AG08396 (cell line): Measurements from ENCODE around the gene EXTL1.

Experiments used
- DNase-seq: peaks from one replicate; pipeline ENCODE4 v3.0.0; 2012; ENCODE audit warnings: low spot score, mixed read lengths

EXTL1 gene

DNA sequence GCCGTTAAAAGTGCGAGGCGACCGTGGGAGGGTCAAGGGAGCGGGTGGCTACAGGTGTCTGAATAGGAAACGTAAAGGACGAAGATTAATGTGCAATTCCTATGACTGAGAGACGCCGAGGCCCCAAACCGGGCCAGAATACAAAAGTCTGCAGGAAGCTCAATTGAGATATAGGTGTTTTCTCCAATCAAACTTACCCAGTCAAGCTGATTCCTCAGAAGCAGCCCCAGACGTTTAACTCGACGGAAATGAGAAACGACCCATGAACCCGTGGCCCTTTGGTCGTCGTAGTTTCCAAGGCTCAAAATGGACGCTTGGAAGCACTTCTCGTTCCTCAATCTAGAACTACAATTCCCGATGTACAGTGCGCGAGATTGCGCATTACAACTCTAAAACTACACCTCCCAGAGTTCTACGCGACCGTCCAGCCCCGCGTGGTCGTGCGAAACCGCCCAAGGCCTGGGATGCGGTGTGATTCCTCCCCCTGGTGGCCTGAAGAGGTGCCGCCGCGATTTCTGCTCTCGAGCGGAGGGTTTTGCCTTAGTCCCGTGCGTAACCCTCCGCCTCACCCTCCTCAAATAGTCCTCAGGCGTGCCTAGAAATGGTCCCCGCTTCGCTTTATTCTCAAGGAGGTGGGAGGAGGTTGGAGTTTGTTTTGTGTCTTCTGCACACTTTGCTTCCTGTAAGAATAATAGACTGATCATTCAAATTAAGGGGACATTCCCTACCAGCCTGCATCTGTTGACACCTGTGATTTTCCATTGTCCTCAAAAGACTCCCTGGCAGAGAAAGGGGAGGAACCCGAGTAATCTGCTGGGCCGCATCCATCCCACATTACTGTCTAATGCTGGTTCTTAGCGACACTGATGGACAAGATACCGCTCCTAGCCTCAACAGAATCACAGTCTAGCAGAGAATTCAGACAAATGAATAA is 23.5 kb upstream of the EXTL1 start, which contains the start of gene PAFAH2:
PAFAH2 (minus strand) TSS at position 236 of the 934 bp plus-strand sequence. CDS start 7,247 bp downstream, outside the sequence.
- DNase-seq = peak; percentile 93

DNA sequence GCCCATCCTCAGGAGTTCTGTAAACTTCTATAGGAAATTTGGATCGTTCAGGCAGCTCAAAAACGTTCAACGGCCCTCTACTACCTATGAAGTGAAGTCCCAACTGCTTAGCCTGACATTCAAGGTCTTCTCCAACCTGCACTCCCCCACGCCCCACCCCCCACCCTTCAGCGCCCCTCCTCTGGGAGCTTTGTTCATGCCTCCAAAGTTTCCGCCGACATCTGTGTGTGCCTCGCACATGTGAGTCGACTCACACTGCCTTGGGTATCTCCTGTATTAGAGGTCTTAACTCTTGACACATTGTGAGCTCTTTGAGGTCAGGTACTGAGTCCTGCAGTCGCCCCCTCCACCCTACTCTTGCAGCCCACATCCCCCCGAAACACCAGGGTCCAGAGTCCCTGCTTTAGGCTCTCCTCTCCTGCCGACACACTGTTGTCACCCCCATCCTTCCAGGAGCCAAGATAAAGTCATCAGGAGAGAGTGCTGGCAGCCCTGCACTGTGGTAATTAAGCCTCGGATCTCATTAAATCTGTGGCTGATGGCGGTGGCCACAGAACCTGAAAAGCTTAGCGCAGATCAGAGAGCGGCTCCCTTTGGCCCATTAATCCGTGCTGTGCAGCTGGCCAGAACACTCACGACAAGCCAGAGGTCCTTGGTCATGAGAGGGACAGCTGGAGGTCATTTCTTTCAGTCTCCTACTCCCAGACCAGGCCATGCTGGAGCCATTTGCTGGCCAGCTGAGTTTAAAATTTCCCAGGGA is 22.4 kb upstream of the EXTL1 start:
- DNase-seq = no peak

DNA sequence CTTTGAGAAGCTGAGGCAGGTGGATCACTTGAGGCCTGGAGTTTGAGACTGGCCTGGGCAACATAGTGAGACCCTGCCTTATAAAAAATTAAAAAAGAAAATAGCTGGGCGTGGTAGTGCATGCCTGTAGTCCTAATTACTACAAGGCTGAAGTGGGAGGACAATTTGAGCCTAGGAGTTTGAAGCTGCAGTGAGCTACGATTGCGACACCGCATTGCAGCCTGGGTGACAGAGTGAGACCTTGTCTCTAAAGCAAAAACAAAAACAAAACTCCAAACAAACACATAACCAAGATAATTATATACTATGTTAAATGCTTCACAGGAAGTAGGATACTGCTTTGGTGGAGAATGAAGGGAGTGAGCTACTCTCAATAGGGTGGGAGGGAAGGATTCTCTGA is 18.3 kb upstream of the EXTL1 start:
- no peak for DNase-seq

DNA sequence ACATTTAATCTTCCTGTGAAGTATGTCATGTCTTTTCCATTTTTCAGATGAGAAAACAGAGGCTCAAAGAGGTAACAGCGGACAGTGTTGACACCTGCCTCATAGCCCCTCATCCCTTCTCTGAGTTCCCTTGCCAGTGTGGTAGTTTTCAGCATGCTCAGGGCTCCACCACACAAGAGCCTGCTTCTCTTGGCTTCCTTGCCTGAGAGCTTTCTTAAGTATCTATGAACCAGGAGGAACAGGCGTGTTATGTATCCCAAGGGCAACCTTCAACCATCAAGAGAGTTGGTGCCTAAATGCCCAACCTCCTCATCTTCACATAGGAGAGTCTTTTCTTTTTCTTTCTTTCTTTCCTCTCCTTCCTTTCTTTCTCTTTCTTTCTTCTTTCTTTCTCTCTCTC is 17.8 kb upstream of the EXTL1 start:
- DNase-seq = no peak

DNA sequence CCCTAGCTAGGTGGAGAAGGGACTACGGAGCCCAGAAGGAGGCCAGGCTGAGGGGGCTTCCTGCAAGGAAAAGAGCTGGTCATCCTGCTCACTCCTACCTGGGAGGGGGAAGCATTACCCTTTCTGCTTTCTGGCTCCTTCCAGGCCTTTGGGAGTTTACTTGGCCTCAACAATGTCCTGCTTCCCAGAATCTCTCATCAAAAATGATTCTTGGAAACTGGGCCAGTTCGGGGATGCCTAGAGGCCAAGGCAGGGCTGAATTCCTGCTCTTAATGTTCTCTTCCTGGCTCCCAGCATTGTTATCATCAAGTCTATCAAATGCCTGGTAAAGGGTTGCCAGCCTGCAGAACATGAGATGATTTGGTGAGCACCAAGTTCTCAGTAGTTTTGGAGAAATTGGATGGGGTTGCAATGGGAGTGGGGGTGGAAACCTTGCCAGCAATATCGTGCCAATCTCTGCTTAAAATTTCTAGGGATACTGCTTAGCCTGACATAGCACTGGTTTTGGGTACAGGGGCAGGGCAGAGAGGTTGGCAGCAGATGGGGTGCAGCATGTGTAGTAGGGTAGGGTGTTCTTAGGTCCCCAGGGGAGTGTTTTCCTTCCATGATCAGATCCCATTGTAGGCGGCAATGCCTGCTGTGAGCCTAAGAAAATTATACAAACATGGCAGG is 16.0 kb upstream of the EXTL1 start:
- DNase-seq = no peak

DNA sequence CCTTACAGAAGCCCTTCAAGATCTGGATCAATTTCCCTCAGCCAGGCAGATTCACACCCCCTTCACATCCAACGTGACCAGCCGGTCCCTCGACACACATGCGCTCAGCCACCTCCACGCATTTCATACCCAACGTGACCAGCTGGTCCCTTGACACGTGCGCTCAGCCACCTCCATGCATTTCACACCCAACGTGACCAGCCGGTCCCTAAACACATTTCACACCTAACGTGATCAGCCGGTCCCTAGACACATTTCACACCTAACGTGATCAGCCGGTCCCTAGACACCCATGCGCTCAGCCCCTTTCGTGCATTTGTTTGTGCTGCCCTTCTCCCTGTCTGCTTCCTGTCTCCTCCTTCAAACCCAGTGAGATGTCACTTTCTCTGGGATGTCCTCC is 14.9 kb upstream of the EXTL1 start:
- DNase-seq = no peak

DNA sequence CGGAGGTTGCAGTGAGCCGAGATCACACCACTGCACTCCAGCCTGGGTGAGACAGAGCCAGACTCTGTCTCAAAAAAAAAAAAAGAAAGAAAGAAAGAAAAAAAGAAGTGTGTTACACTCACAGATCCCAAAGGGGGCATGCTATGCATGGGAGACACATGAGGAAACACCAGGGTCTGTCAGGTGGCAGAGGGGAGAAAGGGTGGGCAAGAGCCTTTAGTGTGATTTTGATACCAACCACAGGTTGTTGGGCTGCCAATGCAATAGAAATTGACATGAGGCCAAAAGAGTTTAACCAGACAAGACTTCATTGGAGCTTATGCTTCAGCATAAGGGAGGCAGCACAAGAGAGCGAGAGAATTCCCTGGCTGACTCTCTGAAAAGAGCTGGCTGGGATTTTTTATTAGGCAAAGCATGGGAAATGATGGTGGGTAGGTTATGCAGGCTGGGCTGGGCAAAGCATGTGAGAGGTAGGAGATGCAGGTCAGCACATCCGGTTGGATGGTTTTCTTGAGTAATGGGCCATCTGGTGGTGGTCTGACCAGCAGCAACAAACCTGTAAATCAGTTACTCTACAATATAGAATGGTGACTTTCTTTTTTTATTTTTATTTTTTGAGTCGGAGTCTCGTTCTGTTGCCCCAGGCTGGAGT is 11.7 kb upstream of the EXTL1 start:
- no peak for DNase-seq

DNA sequence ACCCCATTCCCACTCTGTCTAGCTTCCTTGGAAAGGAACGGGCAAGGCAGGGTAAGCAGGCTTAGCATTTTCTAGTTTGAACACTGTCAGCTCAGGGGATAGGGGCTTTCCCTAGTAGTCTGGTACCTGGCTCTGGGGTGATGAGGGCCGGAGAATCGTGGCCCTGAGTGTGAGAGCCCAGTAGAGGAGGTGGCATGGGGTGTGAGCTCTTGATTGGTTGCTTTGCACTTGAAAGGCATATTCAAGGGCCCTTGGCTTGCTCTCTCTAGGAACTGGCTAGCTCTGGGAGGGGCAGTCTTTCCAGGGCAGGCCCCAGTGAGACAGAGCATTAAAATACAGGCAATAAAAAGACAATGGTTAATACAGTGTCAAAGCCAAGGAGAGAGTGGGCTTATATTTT is 10.8 kb upstream of the EXTL1 start:
- DNase-seq = no peak

DNA sequence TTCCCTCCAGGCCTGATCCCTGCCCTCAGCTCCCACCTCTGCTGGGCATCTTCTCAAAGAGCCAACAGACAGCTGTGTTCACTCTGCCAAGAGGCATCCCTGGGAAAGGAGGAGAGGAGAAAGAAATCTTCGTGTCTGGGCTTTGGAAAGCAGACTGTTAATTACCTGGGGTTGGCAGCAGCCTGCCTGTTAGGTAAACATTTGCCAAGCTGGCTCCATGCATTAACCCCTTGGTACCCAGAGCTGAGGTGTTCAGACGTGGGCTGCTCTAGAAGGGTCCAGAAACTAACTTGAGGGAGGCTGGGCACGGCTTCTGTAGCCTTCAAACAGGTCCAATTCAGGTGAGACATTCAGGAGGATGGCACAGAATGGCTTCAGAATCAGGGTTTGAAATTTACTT is 8.7 kb upstream of the EXTL1 start:
- DNase-seq = no peak

DNA sequence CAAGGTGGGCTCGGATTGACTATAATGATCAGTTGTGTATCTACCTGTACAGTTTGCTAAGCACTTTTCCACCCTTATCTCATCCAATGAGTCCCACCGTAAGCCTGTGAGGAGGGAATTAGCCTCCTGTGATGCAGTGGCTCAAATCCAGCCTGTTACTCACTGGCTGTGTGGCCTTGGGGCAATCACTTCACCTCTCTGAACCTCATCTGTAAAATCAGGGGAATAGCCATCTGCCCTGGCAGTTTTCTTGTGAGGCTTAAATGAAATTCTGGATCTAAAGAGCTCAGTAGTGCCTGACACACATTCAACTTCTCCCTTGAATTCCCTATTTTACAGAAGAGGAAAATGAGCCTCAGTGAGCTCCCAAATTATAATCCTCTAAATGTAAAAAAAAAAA is 7.4 kb upstream of the EXTL1 start:
- no peak for DNase-seq

DNA sequence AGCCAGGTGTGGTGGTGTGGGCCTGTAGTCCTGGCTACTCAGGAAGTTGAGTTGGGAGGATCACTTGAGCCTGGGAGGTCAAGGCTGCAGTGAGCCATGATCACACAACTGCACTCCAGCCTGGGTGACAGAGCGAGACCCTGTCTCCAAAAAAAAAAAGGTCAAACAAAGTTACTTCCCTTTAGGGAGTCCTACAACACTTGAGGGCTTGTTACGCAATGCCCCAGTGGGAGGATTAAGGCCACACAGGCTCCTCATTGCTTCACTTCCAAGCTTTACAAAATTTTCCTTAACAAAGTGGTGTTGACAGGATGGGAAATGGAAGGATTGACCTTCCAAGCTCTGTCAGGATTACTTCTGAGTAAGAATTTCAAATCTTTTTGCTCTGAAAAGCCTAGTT is 6.2 kb upstream of the EXTL1 start:
- DNase-seq = no peak

DNA sequence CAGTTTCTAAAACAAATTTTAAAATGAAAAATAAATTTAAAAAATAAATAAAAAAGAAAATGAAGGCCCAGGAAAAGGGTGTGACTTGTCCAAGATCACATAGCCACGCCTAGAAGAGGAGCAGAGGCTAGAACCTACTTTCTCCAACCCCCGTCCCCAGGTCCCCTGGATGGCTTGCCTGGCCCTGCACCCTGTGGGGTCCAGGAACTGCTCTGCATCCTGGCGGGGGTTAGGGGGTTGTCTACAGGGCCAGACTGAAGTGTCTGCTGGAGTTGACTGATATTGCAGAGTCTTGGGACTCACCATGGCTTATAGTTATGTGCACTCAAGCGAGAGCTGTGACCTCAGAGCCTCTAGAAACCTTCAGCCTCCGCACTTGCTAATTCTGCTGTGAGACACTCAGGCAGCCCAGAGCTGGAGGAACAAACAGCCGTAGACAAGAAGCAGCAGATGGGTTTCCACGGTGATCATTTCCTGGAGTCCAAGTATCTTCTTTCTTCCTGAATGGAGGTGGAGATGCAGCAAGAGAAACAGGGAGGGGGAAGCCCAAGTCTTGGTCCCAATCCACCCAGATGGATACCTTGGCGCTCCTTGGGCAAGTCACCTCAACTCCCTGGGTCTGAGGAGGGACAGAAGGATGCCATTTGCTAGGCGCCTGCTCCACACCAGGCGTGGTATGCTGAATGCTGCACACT is 5.2 kb upstream of the EXTL1 start:
- DNase-seq = no peak

DNA sequence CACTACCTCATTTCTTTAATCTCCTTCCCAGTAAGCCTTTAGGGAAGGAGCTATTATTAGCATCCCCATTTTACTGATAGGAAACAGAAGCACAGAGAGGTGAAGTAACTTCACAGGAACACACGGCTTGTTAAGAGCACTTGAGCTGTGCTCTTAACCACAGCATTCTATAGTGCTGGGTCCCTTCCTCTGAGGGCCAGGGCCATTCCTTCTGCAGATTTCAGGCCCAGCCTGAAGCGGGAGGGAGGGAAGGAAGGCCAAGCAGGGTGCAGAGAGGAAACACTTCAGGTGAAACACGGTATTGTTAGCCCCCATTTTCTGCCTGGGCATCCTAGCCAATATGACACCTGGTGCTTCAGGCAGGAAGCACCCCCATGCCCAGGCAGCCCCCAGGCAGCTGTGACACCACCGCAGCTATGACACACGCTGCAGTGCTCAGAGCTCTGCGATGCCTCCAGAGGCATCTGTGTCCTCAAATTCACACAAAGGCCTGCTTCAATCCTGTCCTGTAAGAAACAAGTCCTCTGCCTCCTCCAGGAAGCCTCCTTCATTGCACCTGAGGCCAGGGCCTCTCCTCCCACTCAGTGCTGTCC is 4.5 kb upstream of the EXTL1 start:
- no peak for DNase-seq

DNA sequence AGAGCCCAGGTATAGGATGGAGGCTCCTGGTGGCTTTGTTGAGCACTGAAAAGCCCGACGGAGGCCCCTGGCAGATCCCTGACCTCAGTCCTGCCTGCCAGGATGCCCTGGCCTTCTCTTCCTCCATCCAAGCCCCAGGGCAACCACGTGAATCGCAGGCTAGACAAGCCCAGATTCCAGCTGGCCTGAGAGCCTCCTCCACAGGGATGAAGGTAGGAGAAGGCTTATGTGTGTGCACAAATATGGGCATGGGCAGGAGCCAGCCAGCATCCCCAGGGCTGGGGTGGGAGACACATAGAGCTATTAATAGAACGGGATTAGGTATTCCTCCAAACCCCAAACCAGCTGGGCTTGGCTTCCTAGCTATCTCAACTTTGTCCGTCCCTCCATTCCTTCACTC is 4.0 kb upstream of the EXTL1 start:
- no peak for DNase-seq

DNA sequence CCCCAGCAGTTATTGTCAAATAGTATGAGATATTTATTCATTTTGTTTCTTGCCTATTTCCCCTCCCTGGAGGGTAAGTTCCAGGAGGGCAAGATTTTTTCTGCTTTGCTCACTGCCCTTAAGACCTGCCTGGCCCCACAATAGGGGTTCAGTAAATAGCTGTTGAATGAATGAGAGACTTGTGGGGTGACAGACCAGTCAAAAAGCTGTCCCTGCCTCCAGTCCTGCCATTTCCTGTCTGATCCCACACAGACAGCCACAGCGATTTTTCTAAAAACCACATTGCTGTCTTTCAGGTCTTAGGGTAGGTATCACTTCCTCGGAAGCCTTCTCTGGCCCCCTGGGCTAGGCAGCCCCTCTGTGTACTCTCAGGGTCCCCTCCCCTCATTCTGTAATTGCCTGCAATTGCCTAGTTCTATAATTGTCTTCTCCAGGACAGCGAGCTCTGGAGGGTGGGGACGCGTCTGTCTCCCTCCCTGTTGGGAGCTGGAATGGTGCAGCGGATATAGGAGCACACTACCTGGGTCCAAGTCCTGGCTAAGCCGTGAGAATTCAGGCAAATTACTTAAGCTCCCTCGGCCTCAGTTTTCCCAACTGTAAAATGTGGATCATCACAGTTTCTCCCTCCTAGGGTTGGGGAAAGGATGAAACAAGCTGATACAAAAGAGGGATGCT is 1.8 kb upstream of the EXTL1 start:
- no peak for DNase-seq

DNA sequence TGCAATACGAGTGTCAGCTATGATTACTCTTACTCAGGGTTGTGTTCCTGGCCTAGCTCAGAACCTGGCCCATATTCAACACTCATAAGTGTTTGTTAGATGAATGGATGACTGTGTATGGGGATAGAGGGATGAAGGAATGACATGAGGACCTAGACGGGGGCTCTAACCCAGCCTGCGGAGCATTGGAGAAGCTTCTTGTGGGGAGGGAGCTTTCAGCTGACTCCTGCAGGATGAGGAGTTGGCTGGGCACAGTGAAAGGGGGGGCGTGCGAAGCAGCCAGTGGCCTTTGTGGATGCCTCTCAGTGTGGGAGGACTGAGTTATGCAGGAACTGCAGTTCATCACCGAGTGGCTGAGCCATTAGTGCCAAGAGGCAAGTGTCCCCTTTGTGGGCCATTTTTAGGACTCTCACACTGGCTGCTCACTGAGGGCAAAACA is 1.2 kb upstream of the EXTL1 start:
- DNase-seq = peak; percentile 59

DNA sequence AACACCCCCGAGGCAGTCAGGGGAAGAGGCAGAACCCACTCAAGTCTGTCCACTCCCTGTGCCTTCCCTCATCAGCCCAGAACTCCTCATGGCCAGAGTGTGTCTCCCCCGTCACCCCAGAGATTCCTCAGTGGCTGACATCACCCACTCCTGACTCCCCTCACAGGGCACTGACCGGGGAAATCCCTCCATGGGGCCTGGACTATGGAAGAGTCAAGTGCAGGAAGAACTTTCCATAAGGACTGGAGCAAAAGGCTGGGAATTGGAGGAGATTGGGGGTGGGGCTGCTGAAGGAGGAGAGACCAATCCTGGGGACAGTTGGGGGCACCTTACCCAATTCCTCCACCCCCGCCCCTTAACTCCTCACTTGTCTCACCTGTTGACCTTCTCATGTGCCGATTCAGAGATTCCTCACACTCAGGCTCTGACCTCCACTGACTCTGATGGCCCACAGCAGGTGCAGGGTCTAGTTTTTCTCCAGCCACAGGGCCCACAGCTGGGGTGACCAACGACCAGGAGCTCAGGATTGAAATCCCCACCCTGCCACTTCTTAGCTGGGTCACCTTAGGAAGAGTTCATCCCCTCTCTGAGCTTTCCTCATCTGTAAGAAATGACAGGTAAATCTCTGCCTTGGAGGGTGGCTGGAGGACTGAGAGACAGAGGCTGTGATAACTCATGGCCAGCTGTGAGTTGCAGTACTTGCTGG is 481 bp upstream of the EXTL1 start:
- DNase-seq = no peak

DNA sequence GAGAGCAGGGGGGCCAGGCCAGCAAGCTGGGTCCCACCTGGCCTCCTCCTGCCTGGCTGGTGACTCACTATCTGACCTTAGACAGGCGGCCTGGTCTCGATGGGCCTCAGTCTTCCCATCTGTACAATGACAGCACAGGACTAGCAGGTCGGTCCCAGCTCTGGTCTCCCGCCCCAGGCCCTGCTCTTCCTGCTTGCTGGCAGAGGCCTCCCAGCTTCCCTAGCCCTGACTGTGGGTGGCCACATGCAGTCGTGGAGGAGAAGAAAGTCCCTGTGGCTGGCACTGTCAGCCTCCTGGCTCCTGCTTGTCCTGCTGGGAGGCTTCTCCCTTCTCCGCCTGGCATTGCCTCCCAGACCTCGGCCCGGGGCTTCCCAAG is 817 bp downstream of the EXTL1 start:
- DNase-seq = no peak

DNA sequence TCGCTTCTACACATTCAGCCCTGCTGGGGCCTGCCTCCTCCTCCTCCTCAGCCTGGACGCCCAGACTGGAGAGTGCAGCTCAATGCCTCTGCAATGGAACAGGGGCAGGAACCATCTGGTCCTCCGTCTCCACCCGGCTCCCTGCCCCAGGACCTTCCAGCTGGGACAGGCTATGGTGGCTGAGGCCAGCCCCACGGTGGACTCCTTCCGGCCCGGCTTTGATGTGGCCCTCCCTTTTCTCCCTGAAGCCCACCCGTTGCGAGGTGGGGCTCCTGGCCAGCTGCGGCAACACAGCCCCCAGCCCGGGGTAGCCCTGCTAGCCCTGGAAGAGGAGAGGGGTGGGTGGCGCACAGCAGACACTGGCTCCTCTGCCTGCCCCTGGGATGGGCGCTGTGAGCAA is 1.4 kb downstream of the EXTL1 start:
- DNase-seq = no peak

DNA sequence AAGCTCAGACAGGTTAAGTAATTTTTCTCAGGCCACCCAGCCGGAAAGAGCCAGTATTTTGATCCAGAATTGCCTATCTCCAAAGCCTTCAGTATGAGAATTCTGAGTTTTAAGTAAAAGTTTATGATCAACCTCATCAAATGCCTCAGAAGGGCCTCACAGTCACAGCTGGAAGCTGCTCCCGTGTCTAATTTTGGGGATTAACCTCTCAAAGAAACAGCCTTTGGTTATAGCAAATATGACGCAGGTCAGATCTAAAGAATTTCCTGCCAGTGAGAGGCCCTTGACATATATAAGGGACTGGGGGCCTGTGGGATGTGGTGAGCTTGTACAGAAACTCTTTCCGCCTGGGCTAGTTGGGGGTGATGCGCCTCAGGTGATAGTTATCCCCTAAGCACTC is 2.3 kb downstream of the EXTL1 start:
- no peak for DNase-seq
